GM21526 (cell line): Measurements from ENCODE around the gene MAP3K21.

Source experiments
- ATAC-seq: cut with Tn5 transposase; IDR thresholded peaks from one replicate; pipeline ENCODE4 v1.9.1; 2021; ENCODE audit warnings: moderate library complexity; ENCODE audit not compliant: unreplicated experiment, low FRiP score

MAP3K21 gene

GRCh38 chr1:233383984-233384383 is 56.5 kb downstream of the MAP3K21 start:
- no peak for ATAC-seq

- no peak for ATAC-seq
Measured at GRCh38 chr1:233386336-233386735, 58.8 kb downstream of the MAP3K21 start.

DNA sequence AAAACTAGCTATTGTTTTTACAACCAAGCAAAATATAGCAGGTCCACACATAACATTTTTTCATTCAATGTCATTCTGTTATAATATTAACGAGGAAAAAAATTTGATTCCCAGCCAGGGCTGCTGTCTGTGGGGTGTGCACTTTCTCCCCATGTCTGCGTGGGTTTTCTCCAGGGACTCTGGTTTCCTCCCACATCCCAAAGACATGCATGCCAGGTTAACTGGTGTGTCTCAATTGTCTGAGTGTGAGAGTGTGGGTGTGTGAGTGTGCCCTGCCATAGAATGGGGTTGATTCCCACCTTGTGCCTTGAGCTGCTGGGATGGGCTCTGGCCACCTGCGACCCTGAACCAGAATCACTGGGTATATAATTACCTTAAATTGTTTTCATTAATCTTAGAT is 60.1 kb downstream of the MAP3K21 start:
- no peak for ATAC-seq

DNA sequence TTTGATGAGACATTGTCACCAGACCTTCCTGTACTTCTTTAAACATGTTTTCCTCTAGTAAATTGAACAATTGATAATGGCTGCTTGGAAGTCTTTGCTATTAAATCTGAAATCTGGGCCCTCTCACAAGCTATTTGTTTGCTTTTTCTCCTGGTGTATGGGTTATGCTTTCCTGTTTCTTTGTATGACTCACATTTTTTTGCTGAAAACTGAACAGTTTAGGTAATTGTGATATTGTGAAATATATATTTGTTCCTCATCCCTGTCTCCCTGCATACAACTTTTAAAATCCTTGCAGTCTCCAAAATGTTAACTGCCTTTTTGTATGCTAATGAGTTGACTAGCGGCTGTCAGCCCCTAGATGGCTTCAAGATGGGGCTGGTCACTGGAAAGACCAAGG is 61.6 kb downstream of the MAP3K21 start:
- no peak for ATAC-seq

GRCh38 chr1:233389893-233390292 is 62.4 kb downstream of the MAP3K21 start:
- ATAC-seq: no peak

DNA sequence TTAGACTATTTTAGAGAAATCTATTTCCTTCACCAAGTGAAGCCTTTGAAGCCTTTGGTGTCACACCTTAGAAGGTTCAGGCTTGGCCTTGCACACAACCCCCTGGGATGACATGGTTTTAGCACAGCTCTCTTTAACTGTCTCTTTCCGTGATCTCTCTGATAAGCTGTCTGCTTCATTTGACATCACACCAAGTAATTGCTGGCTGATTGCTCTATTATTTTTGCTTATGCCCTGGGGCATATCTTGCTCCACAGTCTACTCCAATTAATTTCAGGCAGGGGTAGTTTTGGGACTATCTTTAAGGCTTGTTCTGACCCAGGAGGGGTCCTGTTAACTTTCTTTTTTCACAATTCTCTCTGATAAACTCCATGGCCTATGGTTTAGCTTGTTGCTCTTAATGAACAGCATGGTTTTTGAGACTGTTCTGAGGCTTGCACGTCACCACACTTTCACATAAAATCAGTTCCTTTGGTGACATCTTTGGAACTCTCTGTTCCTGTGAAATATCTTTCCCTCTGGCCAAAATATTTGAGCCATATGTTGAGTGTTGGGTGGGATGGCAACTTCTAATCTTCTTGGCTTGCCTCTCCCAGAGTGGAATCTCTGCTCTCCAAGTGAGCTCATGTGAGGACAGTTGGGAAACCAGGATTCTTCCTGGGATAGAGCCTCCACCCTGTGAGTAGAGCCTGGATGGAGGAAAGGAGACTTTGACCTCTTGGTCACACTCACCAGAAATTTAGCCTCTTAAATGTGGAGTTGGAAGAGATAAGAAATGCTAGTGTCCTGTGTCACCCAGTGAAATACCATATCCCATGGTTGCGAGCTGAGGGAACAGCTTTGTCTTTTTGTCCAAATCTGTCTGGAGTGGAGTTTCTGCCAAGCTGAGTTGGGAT is 63.6 kb downstream of the MAP3K21 start:
- ATAC-seq: no peak

DNA sequence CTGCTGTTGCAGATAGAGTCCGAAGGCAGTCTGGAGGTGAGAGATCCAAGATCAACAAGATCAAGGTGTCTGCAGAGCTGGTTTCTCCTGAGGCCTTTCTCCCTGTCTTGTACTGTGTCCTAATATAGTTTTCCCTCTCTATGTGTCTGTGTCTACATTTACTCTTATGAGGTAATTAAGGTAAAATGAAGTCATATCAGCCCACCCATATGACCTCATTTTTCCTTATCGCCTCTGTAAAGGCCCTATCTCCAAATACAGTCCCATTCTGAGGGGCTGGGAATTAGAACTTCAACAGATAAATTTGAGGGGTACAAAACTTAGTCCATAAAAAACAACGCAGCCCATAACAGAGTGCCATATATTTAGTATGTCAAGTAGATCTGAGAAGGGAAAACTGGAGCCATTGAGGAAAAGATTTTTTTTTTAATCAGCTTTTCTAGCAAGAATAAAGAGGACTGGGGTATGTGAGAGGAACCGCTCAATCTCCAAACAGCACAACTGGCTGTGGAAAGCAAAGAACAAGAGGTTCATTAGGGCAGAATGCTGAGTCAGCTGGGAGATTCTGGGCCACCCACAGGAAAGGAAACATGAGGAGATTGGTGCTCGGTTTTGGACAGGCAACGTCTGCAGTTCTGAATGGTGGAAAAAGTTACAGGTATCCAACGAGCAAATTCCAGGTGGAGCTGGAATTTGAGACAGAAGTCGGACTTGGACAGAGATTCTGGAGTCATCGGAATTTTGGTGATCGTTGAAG is 65.7 kb downstream of the MAP3K21 start:
- no peak for ATAC-seq

- ATAC-seq: no peak
Measured at GRCh38 chr1:233393926-233394680, 66.6 kb downstream of the MAP3K21 start.

- ATAC-seq: peak; percentile 63
Measured at GRCh38 chr1:233394860-233395717, 67.6 kb downstream of the MAP3K21 start.

- no peak for ATAC-seq
Measured at GRCh38 chr1:233395863-233396646, 68.5 kb downstream of the MAP3K21 start.

- ATAC-seq: no peak
Measured at GRCh38 chr1:233406339-233406960, 78.9 kb downstream of the MAP3K21 start.

- ATAC-seq: no peak
Measured at GRCh38 chr1:233406994-233407631, 79.6 kb downstream of the MAP3K21 start.

- ATAC-seq: no peak
Measured at GRCh38 chr1:233409540-233409939, 82.0 kb downstream of the MAP3K21 start.

GRCh38 chr1:233410906-233411305 is 83.4 kb downstream of the MAP3K21 start:
- ATAC-seq: no peak

GRCh38 chr1:233412812-233413211 is 85.3 kb downstream of the MAP3K21 start:
- ATAC-seq: no peak

DNA sequence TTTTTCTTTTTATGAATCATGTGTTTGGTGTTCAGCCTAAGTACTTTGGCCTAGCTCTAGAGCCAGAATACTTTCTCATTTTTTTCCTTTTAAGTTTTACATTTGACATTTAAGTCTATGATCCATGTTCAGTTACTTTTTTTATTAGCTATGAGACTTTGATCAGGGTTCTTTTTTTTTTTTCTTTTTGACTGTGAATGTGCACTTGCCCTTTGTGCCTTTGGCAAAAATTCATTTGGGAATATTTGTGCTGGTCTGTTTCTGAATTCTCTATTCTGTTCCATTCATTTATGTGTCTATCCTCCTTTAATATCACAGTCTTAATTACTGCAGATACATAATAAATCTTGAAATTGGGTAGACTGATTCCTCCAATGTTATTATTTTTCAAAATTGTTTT is 93.8 kb downstream of the MAP3K21 start:
- ATAC-seq: no peak

DNA sequence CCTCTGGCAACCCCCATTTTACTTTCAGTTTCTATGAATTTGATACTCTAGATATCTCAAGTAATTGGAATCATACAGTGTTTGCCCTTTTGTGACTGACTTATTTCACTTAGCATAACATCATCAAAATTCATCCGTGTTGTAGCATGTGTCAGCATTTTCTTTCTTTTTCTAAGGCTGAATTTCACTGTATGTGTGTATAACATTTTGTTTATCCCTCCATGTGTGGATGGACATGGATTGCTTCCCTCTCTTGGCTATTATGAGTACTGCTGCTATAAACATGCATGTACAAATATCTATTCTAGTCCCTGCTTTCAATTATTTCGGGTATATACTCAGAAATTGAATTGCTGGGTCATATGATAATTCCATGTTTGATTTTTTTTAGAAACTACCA is 97.3 kb downstream of the MAP3K21 start:
- ATAC-seq: no peak

DNA sequence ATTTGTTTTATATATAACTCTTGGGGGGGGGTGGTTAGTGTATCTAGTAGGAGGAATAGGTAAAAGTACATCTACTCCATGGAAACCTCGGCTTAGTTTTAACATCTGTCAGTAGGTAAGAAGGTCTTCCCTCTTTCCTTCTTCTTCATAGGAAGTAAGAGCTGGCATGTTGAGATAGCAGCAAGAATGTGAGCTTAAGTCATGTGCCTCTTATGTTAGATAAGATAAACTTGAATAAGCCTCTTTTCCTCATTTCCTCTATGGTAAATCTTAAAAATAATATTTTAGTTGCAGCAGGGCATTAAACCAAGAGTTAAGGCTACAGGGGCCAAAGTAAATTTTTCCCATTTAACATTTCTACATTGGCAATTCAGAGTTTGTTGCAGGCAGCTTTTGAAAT is 100.4 kb downstream of the MAP3K21 start:
- ATAC-seq: no peak
